ENCODE results near the gene PAPPA2. TPM values are rescaled to one million over a fixed set of nuclear protein-coding genes. Genes with fewer than 3 reads are reported as not detected.

PAPPA2 gene
- total RNA-seq, 1 experiment from 2014 or later: not detected

- Histone ChIP-seq H3K27ac (ENCODE audit: low read length) (no peak overlapping the region), H3K27me3 (ENCODE audit: low read length) (no peaks in the 10 kb centered on the region), H3K4me1 (ENCODE audit: low read length) (peaks cover 6% of the 10 kb centered on the region; the same call in 1 of the 2 replicates), H3K9ac (ENCODE audit: low read length) (no peak overlapping the region), H3K9me3 (ENCODE audit: low read length) (no peaks in the 10 kb centered on the region), H3K79me2 (ENCODE audit: low read length) (no peaks in the 10 kb centered on the region), H4K20me1 (ENCODE audit: insufficient read depth, low read depth, low read length) (no peaks in the 10 kb centered on the region), H2AFZ (ENCODE audit: low read length) (no peak overlapping the region), H3K4me2 (ENCODE audit: low read depth, low read length, poor library complexity, severe bottlenecking) (no peak overlapping the region), H3K9me2 (replicated peaks; ENCODE audit: insufficient read depth, low read length) (no peaks in the 10 kb centered on the region), H3K4me3 (ENCODE audit: low read length) (no peak overlapping the region), H3K36me3 (ENCODE audit: insufficient read depth, low read length) (no peaks in the 10 kb centered on the region)
- peak; percentile 80 for DNase-seq
Measured at GRCh38 chr1:176880955-176881595, 418.1 kb downstream of the PAPPA2 start.

DNA sequence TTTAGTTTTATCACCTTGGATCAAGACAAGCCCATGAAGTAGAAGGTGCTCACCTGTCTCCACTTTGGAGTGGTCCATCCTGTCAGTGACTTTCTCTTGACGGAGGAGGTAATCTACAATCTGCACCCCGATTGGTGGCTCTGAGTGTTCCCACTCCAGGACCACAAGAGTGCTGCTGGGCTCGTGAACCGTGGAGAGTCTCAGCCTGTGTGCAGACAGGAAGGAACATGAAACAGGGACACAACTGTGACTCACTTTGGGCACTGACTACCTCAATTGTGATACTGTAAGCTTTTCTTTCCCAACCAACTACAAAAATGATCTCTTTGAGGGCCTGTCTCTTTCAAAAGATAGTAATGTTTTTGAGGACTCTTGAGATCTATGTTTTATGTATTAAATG, 421.3 kb downstream of the PAPPA2 start:
- H3K9me3 ChIP-seq (ENCODE audit: low read length): no peaks in the 10 kb centered on the region
- no peaks in the 10 kb centered on the region for H3K4me1 ChIP-seq (ENCODE audit: low read length)
- no peak overlapping the region for H3K4me3 ChIP-seq (ENCODE audit: low read length)
- H3K79me2 ChIP-seq (ENCODE audit: low read length): no peaks in the 10 kb centered on the region
- H3K27ac ChIP-seq (ENCODE audit: low read length): no peak overlapping the region
- no peak overlapping the region for H3K4me2 ChIP-seq (ENCODE audit: low read depth, low read length, poor library complexity, severe bottlenecking)
- no peaks in the 10 kb centered on the region for H3K27me3 ChIP-seq (ENCODE audit: low read length)
- DNase-seq: no peak
- H2AFZ ChIP-seq (ENCODE audit: low read length): no peak overlapping the region
- H3K36me3 ChIP-seq (ENCODE audit: insufficient read depth, low read length): no peaks in the 10 kb centered on the region
- H3K9me2 ChIP-seq (replicated peaks; ENCODE audit: insufficient read depth, low read length): no peaks in the 10 kb centered on the region
- H4K20me1 ChIP-seq (ENCODE audit: insufficient read depth, low read depth, low read length): no peaks in the 10 kb centered on the region
- no peak overlapping the region for H3K9ac ChIP-seq (ENCODE audit: low read length)

- Histone ChIP-seq H2AFZ (ENCODE audit: low read length) (no peak overlapping the region), H3K9ac (ENCODE audit: low read length) (no peak overlapping the region)
Measured at GRCh38 chr1:176884911-176885310, 421.9 kb downstream of the PAPPA2 start.

DNA sequence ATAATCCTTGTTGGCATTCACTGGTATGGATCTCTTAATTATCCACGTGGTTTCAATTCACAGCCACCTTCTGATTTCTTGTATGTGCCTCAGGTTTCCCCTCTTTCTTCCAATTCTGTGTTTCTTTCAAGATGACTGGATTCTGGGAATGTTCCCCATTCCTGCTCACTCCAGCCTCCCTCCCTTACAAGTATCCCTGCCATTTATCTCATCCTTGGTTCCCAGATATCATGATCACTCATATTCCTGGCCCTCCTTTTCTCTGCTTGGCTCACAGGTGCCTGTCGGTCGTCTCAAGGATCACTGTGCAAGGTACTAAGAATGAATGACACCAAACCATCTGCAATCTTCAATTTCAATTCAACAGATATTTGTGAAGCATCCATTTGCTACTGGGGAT, 422.4 kb downstream of the PAPPA2 start:
- H2AFZ ChIP-seq (ENCODE audit: low read length): no peak overlapping the region

More at GRCh38 chr1:176884911-176885310, 421.9 kb downstream of the PAPPA2 start:
- no peak overlapping the region for H3K27ac ChIP-seq (ENCODE audit: low read length)
- H3K27me3 ChIP-seq (ENCODE audit: low read length): no peaks in the 10 kb centered on the region
- no peak for DNase-seq
- H3K9me3 ChIP-seq (ENCODE audit: low read length): no peaks in the 10 kb centered on the region
- no peaks in the 10 kb centered on the region for H3K9me2 ChIP-seq (replicated peaks; ENCODE audit: insufficient read depth, low read length)
- no peak overlapping the region for H3K4me2 ChIP-seq (ENCODE audit: low read depth, low read length, poor library complexity, severe bottlenecking)
- no peak overlapping the region for H3K4me3 ChIP-seq (ENCODE audit: low read length)
- H3K36me3 ChIP-seq (ENCODE audit: insufficient read depth, low read length): no peaks in the 10 kb centered on the region
- no peaks in the 10 kb centered on the region for H3K4me1 ChIP-seq (ENCODE audit: low read length)
- no peaks in the 10 kb centered on the region for H4K20me1 ChIP-seq (ENCODE audit: insufficient read depth, low read depth, low read length)
- H3K79me2 ChIP-seq (ENCODE audit: low read length): no peaks in the 10 kb centered on the region

DNA sequence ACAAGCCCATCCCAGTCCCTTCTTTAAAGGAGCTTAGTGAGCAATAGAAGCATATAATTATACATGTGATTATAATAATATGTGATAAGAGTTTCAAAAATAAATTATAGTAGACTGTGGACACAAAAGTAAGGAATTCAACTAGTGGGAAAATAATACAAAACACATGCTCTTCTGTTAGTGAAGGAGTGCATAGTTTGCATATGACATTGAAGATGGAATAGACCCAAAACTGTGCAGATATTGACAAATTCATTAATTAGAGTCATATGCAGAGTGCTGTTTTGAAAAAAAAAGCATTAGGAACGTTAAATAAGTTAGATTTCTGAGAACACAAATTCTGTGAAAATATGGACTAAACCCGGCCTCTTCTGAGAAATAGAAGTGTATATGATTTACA, 422.8 kb downstream of the PAPPA2 start:
- Histone ChIP-seq H3K27ac (ENCODE audit: low read length) (no peak overlapping the region), H3K79me2 (ENCODE audit: low read length) (no peaks in the 10 kb centered on the region), H3K4me3 (ENCODE audit: low read length) (no peak overlapping the region), H3K4me1 (ENCODE audit: low read length) (no peaks in the 10 kb centered on the region), H3K9me2 (replicated peaks; ENCODE audit: insufficient read depth, low read length) (no peaks in the 10 kb centered on the region), H3K36me3 (ENCODE audit: insufficient read depth, low read length) (no peaks in the 10 kb centered on the region), H3K9me3 (ENCODE audit: low read length) (no peaks in the 10 kb centered on the region), H3K4me2 (ENCODE audit: low read depth, low read length, poor library complexity, severe bottlenecking) (no peak overlapping the region), H4K20me1 (ENCODE audit: insufficient read depth, low read depth, low read length) (no peaks in the 10 kb centered on the region), H2AFZ (ENCODE audit: low read length) (no peak overlapping the region), H3K9ac (ENCODE audit: low read length) (no peak overlapping the region), H3K27me3 (ENCODE audit: low read length) (no peaks in the 10 kb centered on the region)
- no peak for DNase-seq

More for the DNA sequence above, 422.4 kb downstream of the PAPPA2 start:
- Histone ChIP-seq H4K20me1 (ENCODE audit: insufficient read depth, low read depth, low read length) (no peaks in the 10 kb centered on the region), H3K4me3 (ENCODE audit: low read length) (no peak overlapping the region), H3K4me1 (ENCODE audit: low read length) (no peaks in the 10 kb centered on the region), H3K79me2 (ENCODE audit: low read length) (no peaks in the 10 kb centered on the region), H3K27me3 (ENCODE audit: low read length) (no peaks in the 10 kb centered on the region), H3K9me3 (ENCODE audit: low read length) (no peaks in the 10 kb centered on the region), H3K27ac (ENCODE audit: low read length) (no peak overlapping the region), H3K36me3 (ENCODE audit: insufficient read depth, low read length) (no peaks in the 10 kb centered on the region), H3K9me2 (replicated peaks; ENCODE audit: insufficient read depth, low read length) (no peaks in the 10 kb centered on the region), H3K9ac (ENCODE audit: low read length) (no peak overlapping the region), H3K4me2 (ENCODE audit: low read depth, low read length, poor library complexity, severe bottlenecking) (no peak overlapping the region)
- DNase-seq: no peak

DNA sequence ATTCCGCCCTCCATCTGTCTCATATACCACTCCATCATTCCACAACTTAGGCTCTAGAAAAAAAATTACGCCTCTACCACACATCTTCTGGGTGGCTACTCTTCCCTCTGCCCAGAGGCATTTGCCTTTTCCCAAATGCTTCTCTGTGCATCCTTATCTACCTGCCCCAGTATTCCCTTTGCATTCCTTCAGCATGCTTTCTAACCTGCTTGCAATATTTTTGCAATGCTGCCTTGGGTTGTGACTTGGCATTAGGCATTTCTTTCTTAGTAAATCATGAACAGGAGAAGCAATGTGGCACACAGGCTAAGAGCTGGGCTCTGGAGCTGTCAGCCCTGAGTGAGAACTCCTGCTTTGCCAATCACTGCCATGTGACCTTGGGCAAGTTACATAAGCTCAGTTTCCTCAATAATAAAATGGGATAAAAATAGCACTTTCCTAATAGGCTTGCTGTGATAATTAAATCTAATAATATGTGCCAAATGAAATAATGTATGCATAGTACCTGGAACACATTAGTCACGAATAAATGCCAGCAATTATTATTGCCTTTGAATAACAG, 425.6 kb downstream of the PAPPA2 start:
- H3K9me3 ChIP-seq (ENCODE audit: low read length): no peaks in the 10 kb centered on the region
- no peak overlapping the region for H3K9ac ChIP-seq (ENCODE audit: low read length)
- no peak for DNase-seq
- H3K4me3 ChIP-seq (ENCODE audit: low read length): no peak overlapping the region
- H3K4me2 ChIP-seq (ENCODE audit: low read depth, low read length, poor library complexity, severe bottlenecking): no peak overlapping the region
- no peak overlapping the region for H3K27ac ChIP-seq (ENCODE audit: low read length)
- H3K27me3 ChIP-seq (ENCODE audit: low read length): no peaks in the 10 kb centered on the region
- no peaks in the 10 kb centered on the region for H3K4me1 ChIP-seq (ENCODE audit: low read length)
- H3K36me3 ChIP-seq (ENCODE audit: insufficient read depth, low read length): no peaks in the 10 kb centered on the region
- H2AFZ ChIP-seq (ENCODE audit: low read length): no peak overlapping the region
- no peaks in the 10 kb centered on the region for H3K79me2 ChIP-seq (ENCODE audit: low read length)
- H4K20me1 ChIP-seq (ENCODE audit: insufficient read depth, low read depth, low read length): no peaks in the 10 kb centered on the region
- no peaks in the 10 kb centered on the region for H3K9me2 ChIP-seq (replicated peaks; ENCODE audit: insufficient read depth, low read length)

GRCh38 chr1:176893625-176894352, 430.8 kb downstream of the PAPPA2 start:
- DNase-seq: no peak
- no peak overlapping the region for H3K9ac ChIP-seq (ENCODE audit: low read length)
- no peaks in the 10 kb centered on the region for H3K9me2 ChIP-seq (replicated peaks; ENCODE audit: insufficient read depth, low read length)
- H2AFZ ChIP-seq (ENCODE audit: low read length): no peak overlapping the region
- no peaks in the 10 kb centered on the region for H3K9me3 ChIP-seq (ENCODE audit: low read length)
- H3K27me3 ChIP-seq (ENCODE audit: low read length): no peaks in the 10 kb centered on the region
- no peak overlapping the region for H3K4me3 ChIP-seq (ENCODE audit: low read length)
- H3K27ac ChIP-seq (ENCODE audit: low read length): no peak overlapping the region
- no peak overlapping the region for H3K4me2 ChIP-seq (ENCODE audit: low read depth, low read length, poor library complexity, severe bottlenecking)
- no peaks in the 10 kb centered on the region for H3K79me2 ChIP-seq (ENCODE audit: low read length)
- H3K36me3 ChIP-seq (ENCODE audit: insufficient read depth, low read length): no peaks in the 10 kb centered on the region
- H4K20me1 ChIP-seq (ENCODE audit: insufficient read depth, low read depth, low read length): no peaks in the 10 kb centered on the region
- H3K4me1 ChIP-seq (ENCODE audit: low read length): no peaks in the 10 kb centered on the region

GRCh38 chr1:176894450-176894849, 431.5 kb downstream of the PAPPA2 start:
- Histone ChIP-seq H3K36me3 (ENCODE audit: insufficient read depth, low read length) (no peaks in the 10 kb centered on the region), H4K20me1 (ENCODE audit: insufficient read depth, low read depth, low read length) (no peaks in the 10 kb centered on the region), H2AFZ (ENCODE audit: low read length) (no peak overlapping the region), H3K9me3 (ENCODE audit: low read length) (no peaks in the 10 kb centered on the region), H3K27ac (ENCODE audit: low read length) (no peak overlapping the region), H3K79me2 (ENCODE audit: low read length) (no peaks in the 10 kb centered on the region), H3K9me2 (replicated peaks; ENCODE audit: insufficient read depth, low read length) (no peaks in the 10 kb centered on the region), H3K27me3 (ENCODE audit: low read length) (no peaks in the 10 kb centered on the region), H3K4me2 (ENCODE audit: low read depth, low read length, poor library complexity, severe bottlenecking) (no peak overlapping the region), H3K4me3 (ENCODE audit: low read length) (no peak overlapping the region), H3K9ac (ENCODE audit: low read length) (no peak overlapping the region), H3K4me1 (ENCODE audit: low read length) (no peaks in the 10 kb centered on the region)
- DNase-seq: no peak
